ENCODE measurements around the gene STK17A.

STK17A gene

DNA sequence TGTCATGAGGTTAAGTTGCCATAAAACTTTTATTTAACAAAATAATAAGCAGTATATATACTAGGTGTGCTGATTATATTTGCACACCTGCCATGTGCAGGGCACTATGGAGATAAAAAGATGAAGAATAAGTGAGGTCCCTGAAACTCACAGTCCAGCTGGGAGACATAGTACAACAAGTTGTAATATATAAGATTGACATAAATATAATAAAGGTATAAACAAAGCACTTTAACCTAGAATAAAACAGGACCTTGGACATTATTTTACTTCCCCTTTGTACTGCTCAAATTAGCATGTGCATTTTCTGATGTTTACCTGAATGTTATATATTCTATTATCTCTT is 6.2 kb downstream of the STK17A start:
- H3K4me3 ChIP-seq (ENCODE audit: low read depth, low read length): no peak overlapping the region
- no peak for DNase-seq (ENCODE audit: low read depth)
- TF ChIP-seq CTCF (IDR thresholded peaks at IDR 0.05; ENCODE audit: low read depth, low read length) (no peak), MAX (IDR thresholded peaks at IDR 0.05; ENCODE audit: low read depth, low read length) (no peak), MYC (IDR thresholded peaks at IDR 0.05; ENCODE audit: low read depth, low read length) (no peak), POLR2A (IDR thresholded peaks at IDR 0.05; ENCODE audit: extremely low read depth, insufficient read length) (no peak)

GRCh38 chr7:43589728-43590127 is 6.8 kb downstream of the STK17A start:
- TF ChIP-seq MAX (IDR thresholded peaks at IDR 0.05; ENCODE audit: low read depth, low read length) (no peak), CTCF (IDR thresholded peaks at IDR 0.05; ENCODE audit: low read depth, low read length) (no peak)
- no peak for DNase-seq (ENCODE audit: low read depth)
- H3K4me3 ChIP-seq (ENCODE audit: low read depth, low read length): no peak overlapping the region

GRCh38 chr7:43590862-43591557 is 8.1 kb downstream of the STK17A start:
- DNase-seq (ENCODE audit: low read depth): no peak
- H3K4me3 ChIP-seq (ENCODE audit: low read depth, low read length): no peak overlapping the region
- no peak for TF ChIP-seq CTCF (IDR thresholded peaks at IDR 0.05; ENCODE audit: low read depth, low read length)
- TF ChIP-seq MYC (IDR thresholded peaks at IDR 0.05; ENCODE audit: low read depth, low read length): no peak
- no peak for TF ChIP-seq POLR2A (IDR thresholded peaks at IDR 0.05; ENCODE audit: extremely low read depth, insufficient read length)
- TF ChIP-seq MAX (IDR thresholded peaks at IDR 0.05; ENCODE audit: low read depth, low read length): no peak

DNA sequence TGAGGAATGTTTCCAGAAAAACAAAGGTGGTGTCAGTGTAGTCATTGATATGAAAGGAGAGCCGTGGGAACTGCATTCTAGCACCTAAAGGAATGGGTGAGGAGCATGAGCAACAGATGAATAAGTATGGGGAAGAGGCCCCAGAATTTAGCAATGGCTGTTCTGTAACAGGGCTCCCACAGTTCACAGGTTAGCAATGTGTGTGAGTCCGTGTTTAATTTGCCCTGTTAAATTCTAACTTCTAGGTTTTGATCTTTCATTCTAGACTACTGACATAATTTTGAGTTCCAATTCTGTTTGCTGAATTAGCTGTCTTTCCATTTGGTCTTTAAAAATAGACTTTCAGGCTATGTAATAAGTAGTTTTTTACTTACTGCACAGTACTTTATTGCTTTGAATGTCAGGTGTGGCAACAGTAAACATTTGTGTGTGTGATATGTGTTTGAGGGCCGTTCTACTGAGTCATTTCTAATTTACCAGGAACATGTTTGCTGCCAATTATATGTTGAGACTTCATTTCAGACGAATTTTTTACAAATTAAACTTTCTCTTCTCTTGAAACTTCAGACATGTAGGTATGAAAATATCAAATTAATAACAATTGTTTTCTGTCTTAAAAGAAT is 8.8 kb downstream of the STK17A start:
- no peak for TF ChIP-seq CTCF (IDR thresholded peaks at IDR 0.05; ENCODE audit: low read depth, low read length)
- no peak for TF ChIP-seq MAX (IDR thresholded peaks at IDR 0.05; ENCODE audit: low read depth, low read length)
- no peak for TF ChIP-seq MYC (IDR thresholded peaks at IDR 0.05; ENCODE audit: low read depth, low read length)
- TF ChIP-seq POLR2A (IDR thresholded peaks at IDR 0.05; ENCODE audit: extremely low read depth, insufficient read length): no peak
- no peak for DNase-seq (ENCODE audit: low read depth)
- H3K4me3 ChIP-seq (ENCODE audit: low read depth, low read length): no peak overlapping the region

GRCh38 chr7:43592326-43592725 is 9.4 kb downstream of the STK17A start:
- no peak overlapping the region for H3K4me3 ChIP-seq (ENCODE audit: low read depth, low read length)
- TF ChIP-seq CTCF (IDR thresholded peaks at IDR 0.05; ENCODE audit: low read depth, low read length): no peak
- TF ChIP-seq POLR2A (IDR thresholded peaks at IDR 0.05; ENCODE audit: extremely low read depth, insufficient read length): no peak
- TF ChIP-seq MAX (IDR thresholded peaks at IDR 0.05; ENCODE audit: low read depth, low read length): no peak
- TF ChIP-seq MYC (IDR thresholded peaks at IDR 0.05; ENCODE audit: low read depth, low read length): no peak
- DNase-seq (ENCODE audit: low read depth): no peak

Measured in NB4 (cell line).